ENCODE results near the gene LYL1.

The LYL1 gene

GRCh38 chr19:13056052-13056660 lies 46.5 kb downstream of the LYL1 start:
- no peak for DNase-seq (ENCODE audit: low read depth in 2 of 2)

- DNase-seq (ENCODE audit: low read depth in 2 of 2), result no peak
Observed at GRCh38 chr19:13055213-13056051, 47.2 kb downstream of the LYL1 start.

- no peak for DNase-seq (ENCODE audit: low read depth in 2 of 2)
Observed at GRCh38 chr19:13054626-13055212, 47.9 kb downstream of the LYL1 start.

- no peak for DNase-seq (ENCODE audit: low read depth in 2 of 2)
Observed at GRCh38 chr19:13053761-13054625, 48.7 kb downstream of the LYL1 start.

- DNase-seq (ENCODE audit: low read depth in 2 of 2), result no peak
Observed at GRCh38 chr19:13053238-13053637, 49.4 kb downstream of the LYL1 start.

- no peak for DNase-seq (ENCODE audit: low read depth in 2 of 2)
Observed at GRCh38 chr19:13052447-13053175, 50.0 kb downstream of the LYL1 start.

GRCh38 chr19:13051557-13052165 lies 51.0 kb downstream of the LYL1 start:
- DNase-seq (ENCODE audit: low read depth in 2 of 2), result no peak

- DNase-seq (ENCODE audit: low read depth in 2 of 2), result no peak
Observed at GRCh38 chr19:13050274-13050673, 52.4 kb downstream of the LYL1 start.
